Fibroblast of the conjunctiva (primary cell): Measurements from ENCODE around the gene GLP1R.

Experiments used
- DNase-seq: peaks from one replicate; pipeline ENCODE4 v3.0.0-alpha.2; 2010; ENCODE audit warnings: low read depth

GLP1R gene

DNA sequence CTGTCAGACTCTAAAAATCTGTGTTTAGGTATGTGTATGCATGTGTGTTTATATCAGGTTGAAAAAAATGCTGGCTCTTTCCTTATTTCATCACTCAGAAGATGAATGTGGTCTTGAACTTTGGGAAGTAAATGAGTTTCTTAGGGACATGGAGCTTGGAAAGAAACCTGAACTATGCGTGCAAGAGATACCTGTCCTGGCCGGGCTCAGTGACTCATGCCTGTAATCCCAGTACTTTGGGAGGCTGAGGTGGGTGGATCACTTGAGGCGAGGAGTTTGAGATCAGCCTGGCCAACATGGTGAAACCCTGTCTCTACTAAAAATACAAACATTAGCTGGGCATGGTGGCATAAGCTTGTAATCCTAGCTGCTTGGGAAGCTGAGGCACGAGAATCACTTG lies 4.4 kb upstream of the GLP1R start:
- DNase-seq, result no peak

DNA sequence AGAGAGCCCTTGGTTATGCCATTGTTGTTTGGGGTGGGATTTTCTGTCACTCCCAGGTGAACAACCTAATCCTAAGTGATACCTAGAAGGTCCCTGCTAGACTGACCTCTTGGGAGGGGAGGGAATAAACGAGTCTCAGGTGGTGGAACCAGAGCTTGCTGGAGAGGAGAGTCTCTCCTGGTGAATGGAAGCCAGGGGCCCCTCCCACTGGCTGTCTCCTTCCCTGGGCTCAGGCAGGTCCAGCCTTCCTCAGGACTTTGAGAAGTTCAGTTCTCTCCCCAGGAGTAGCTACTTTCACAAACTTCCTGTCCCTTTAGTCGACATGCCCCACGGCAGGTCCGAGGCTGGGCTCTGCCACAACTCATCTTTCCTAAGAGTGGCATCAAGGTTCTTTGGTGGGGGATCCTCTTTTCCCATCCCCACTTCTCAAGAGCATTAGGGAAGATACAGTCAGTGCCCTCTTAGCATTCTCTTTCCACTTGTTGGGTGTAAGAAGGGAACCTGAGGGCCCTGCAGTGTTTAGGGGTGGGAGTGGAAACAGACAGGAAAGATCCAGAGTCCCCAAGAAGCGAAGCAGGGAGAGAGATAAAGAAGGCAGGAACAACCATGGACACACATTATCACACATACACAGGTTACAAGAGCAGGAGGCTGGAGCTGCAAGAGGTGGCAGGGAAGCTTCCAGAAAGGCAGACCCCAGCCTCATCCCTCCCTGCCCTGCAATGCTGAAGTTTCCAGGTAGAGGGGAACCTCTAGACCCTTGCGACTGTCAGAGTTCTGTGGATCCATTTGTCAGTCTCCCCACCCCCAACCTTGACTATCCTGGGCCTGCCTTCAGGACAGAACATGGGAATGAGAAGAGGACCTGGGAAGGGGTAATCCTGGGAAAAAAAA lies 900 bp upstream of the GLP1R start:
- no peak for DNase-seq

DNA sequence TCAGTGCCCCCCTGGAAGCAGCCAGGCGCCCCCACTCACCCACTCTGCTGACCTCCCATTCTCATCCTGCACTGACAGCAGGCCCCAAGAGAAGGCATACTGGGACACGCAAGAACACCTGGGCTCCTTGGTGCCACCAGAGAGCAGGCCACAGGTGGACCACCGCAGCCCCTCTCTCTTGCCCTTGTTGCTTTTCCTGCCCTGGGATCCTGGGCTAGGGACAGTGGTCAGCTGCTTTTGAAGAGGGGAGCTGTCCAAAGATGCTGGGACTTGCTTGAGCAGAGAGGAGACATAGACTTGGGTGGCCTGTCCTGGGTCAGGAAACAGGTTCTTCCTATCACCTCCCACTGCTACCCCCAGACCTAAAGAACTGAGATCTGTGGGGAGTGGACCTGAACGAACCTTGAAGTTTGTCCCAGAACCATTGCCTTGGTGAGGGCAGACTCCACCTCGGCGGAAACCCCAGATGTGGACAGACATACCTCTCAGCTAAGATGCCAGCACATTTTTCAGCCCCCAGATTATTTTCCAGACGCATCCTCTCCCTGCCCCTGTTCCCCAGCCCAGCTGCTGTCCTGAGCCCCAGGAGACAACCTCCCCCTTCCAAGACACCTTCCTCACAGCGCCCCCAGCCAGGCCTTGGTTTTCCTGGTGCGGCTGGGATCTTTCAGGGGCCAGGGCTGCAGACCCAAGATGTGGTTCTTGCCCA lies 1.1 kb downstream of the GLP1R start:
- no peak for DNase-seq

DNA sequence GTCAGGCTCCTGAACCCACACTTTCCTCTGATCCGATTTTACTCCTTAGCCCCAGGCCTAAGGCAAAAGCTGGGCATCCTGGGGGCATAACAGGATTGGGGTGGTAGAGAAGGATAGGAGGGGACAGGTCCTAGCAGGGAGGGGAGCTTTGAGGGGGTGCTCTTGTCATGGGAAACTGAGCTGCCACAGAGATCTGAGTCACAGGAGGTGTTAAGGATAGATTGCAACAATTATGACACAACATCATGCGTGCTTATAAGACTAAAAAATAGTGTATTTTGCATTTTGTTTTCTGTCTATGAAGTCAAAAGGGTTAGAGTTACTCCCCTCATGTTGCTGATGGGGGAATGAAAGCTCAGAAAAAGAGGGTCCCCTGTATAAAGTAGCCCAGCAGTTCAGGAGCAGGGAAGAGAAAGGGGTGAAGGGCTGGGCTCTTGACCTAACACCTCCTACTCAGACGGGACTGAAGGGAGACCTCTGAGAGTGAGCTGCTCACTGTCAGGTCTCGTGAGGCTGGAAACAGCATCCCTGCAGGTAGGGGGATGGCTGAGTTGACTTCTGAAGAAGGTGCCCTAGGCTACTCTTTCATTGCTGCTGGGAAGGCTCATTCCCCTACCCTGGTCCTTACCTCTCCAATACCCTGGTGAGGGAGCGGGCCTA lies 2.0 kb downstream of the GLP1R start:
- DNase-seq, result no peak

DNA sequence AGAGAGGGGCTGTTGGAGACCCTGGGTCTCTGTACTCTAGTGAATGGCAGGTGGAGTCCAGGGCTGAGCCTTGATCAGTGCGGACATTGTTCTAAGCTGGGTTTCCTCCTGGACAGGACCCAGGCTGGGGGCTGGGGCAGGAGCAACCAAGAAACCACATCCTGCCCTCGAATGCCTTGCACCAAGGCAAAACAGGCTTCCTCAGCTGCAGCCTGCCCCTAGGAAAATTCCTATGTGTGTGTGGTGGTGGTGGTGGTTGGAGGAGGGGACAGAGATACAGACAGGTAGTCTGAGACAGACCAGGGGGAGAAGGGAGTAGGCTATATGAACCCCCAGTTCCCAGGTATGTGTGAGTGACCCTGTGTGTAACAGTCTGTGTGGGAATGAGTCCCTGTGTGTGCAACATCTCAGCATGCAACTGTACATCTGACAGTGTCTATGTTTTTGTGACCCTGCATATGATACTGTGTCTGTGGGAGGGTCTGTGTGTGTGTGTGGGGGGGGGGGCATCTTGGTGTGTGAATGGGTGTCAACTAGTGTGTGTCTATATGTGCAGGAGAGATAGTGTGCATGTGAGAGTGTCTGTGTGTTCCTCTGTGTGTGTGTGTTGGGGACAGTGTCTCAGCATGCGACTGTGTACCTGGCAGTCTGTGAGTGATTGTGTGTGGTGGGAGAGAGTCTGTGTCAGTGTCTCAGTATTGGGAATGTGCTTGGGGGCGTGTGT lies 3.0 kb downstream of the GLP1R start:
- DNase-seq, result no peak

DNA sequence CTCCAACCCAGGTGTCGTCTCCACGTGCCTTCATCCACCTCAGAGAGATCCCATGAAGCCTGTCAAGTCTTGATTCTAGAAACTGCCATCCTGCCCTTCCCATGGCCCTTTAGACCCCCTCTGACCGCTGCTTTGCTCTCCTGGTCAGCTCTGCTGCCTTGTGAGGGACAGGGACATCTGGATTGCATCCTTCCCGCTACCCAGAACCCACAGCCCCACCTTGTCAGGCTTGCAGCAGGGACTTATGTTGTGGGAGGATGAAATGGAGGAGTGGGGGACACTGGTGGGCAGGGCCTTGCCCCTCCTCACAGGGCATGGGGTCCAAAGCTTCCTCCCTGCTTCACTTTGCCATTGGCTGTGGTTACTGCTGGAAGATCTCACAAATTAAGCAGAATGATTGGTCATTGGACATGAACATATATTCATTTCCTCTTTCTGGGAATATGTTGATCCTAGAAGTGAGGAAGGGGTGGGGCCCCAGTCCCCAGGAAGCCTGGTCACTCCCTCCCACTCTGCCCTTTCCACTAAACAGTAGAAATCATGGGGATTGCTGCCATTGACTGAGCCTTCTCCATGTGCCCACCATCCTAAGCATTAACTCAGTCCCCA lies 4.5 kb downstream of the GLP1R start:
- no peak for DNase-seq

DNA sequence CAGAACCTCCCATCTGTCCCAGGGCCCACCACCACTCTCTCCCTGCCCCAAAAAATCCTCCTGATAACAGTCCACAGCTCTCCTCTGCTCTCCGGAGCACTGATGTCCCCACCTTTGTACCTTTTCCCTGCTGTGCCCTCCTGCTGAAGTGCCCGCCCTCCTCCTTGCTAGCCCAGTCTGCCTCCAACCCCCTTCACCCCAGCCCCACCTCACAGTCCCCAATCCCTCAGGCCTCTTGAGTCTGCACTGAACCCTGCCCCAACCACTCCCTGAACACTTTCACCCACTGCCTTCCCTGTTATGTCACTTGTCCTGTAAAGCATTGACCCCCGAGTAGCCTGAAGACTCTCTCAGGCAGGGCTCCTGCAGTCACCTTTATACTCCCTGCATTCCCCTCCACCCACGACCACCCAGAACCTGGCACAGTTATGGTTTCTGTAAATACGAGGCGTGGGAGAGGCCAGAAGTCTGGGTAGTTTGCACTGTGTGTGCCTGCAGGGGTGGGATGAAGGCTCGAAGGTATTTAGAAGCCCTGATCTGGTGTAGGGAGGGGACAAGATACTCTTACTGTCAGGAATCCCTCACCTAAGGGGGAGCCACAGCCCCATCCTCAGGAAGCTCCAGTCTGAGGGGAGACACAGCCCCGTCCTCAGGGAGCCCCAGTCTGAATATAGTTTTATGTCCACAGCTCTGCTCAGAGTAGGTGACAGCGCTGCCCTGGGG lies 5.4 kb downstream of the GLP1R start:
- DNase-seq, result no peak

DNA sequence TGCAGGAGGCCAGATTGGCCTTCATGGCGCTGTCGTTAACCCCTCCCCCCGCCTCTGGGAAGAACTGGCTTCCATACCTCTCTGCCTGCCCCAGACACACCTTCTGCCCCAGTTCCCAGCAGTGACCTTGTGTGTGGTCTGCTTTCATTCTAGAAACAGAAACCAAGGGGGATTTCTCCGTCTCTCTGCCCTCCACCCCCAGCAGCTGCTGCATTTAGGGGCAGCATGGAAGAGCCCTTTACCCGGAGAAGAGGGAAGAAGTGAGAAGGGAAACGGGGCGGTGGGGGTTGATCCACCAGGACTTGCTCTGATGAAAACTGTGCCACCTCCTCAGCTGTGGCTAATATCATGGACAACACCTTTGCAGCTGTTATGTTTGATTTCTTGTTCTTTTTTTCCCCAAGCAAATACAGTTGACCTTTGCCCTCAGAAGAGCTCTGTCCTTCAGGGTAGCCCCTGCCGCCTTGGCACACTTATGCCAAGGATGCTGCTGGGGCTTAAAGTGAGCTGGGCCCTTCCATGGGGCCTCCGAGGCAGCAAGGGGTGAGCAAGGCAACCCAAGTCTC lies 6.1 kb downstream of the GLP1R start:
- DNase-seq, result no peak

DNA sequence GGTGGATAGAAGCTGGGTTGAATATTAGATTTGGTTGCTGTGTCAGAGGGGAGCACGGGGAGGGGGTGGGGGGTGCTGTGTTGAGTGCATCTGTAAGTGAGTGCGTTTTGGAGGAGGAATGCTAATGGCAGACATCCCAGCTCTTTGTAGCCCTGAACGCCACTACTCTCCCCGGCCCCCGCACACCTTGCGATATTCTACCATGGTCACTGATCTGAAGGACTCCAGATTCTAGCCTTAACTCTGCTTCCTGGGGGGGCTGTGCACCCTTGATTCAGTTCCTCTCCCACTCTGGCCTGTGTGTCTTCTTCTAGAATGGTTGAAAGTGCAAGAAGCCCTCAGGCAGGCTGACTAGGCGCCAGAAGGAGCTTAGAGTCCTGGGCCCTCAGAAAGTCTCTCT lies 7.1 kb downstream of the GLP1R start:
- no peak for DNase-seq

DNA sequence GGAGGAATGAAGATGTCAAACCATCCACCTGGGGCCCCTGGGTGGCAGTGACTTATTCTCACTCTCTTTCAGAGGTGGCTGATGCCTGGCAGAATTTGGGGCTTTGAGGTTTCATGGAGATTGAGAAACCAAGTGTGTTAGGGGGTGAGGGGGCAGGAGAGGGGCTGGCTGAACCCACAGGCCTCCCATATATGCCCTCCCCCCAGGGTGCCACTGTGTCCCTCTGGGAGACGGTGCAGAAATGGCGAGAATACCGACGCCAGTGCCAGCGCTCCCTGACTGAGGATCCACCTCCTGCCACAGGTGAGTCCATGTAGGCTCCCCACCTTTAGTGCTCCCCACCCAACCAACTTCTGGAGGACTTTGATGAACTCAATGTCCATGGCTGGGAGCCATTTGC lies 7.6 kb downstream of the GLP1R start:
- no peak for DNase-seq

DNA sequence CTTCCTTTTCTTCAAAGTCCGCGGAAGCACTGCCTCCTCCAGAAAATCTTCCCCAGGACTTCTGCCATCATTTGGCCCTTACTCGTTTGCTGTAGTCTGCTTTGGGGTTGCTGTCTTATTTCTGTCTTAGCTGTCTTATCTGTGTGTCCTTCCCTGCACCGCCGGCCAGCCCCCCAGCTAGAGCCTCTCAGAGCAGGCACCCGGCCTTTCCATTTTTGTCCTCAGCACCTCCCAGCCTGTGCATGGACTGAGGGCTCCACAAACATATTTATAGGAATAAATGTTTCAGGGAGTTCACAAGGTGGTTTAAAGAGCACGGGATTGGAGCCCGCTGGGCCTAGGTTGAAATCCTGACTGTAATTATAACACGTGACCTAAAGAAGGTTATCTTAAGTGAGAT lies 8.1 kb downstream of the GLP1R start:
- DNase-seq, result no peak

DNA sequence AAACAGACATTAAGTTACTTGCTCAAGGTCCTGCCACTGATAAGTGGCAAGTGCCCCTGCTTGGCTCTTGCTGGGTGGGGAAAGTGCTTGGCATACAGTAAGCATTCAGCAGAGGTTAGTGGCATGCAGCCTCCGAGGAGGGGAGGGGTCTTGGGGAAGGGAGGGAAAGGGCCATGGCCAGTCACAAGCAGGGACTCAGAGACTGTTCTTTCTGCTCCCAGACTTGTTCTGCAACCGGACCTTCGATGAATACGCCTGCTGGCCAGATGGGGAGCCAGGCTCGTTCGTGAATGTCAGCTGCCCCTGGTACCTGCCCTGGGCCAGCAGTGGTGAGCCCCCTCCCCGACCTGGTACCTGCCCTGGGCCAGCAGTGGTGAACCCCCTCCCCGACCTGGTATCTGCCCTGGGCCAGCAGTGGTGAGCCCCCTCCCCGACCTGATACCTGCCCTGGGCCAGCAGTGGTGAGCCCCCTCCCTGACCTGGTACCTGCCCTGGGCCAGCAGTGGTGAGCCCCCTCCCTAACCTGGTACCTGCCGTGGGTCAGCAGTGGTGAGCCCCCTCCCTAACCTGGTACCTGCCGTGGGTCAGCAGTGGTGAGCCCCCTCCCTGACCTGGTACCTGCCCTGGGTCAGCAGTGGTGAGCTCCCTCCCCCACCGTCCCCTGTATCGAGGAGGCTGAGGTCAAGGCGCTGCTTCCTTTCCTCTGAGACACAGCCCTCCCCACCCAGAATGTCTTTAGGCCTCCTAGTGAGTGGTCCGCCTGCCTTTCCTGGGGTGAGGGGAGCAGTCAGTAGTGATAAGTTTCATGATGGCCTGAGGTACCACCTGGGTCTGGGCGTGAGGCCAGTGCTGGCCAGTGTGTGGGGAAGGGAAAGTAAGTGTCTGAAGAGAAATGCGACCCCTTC lies 8.9 kb downstream of the GLP1R start:
- DNase-seq, result no peak

DNA sequence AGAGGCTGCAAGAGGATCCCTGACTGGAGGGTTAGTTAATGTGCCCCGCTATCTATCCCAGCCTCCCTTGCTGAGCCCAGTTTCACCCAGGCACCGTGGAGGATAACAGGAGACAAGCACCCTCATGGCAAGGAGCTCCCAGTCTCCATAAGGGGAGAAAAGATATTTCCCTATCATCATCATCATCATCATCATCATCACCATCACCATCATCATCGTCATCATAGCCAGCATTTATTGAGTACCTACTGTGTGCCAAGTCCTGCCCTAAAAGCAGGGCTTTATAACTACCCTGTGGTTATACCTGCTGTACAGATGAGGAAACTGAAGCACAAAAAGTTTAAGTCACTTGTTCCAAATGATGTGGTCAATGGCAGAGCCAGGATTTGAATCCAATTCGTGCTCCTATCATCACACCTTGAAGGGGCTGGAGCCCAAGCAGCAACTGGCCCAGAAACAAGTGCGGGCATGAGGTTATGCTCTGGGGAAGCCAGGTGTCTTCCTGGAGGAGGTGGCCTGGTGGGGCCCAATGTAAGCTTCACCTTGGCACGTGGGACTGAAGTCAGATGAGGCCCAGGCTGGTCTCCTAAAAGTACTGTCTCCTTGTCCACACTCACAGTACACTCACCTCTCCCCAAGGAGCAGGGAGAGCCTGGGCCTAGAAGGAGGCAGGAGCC lies 10.0 kb downstream of the GLP1R start:
- no peak for DNase-seq

DNA sequence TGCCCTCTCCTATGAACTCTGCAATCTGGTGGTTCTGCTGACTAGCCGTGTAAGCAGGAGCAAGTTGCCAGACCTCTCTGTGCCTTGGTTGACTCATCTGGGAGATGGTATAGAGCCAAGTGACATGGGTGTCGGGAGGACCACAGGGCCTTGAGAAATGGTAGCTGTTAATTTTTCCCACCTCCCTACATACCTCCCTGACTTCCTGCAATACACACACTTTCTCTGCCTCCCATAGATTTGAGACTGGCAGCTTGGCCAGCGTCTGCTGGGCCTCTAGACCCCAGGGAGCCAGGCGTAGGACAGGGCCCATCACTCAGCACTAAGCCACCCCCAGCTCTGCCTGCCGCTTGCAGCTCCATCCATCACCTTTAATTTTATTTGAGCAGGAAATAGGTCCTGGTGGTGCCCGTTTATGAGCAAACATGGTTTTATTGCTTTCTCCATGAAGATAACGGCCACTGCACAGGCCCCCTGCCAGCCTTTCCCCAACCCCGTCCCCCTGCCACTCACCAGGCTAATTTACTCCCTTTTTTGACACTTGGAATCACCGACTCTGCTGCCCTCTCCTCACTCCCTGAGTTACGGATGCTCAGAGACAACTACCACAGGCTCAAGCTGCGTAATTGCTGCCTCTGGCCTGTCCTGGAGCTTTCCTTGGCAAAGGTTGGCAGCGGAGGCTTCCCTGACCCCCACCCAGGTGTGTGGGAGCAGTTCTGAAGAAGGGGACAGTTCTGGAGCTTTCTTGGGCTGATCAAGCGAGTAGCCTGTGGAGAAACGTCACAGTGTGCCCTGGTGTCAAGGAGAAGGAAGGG lies 11.1 kb downstream of the GLP1R start:
- no peak for DNase-seq

DNA sequence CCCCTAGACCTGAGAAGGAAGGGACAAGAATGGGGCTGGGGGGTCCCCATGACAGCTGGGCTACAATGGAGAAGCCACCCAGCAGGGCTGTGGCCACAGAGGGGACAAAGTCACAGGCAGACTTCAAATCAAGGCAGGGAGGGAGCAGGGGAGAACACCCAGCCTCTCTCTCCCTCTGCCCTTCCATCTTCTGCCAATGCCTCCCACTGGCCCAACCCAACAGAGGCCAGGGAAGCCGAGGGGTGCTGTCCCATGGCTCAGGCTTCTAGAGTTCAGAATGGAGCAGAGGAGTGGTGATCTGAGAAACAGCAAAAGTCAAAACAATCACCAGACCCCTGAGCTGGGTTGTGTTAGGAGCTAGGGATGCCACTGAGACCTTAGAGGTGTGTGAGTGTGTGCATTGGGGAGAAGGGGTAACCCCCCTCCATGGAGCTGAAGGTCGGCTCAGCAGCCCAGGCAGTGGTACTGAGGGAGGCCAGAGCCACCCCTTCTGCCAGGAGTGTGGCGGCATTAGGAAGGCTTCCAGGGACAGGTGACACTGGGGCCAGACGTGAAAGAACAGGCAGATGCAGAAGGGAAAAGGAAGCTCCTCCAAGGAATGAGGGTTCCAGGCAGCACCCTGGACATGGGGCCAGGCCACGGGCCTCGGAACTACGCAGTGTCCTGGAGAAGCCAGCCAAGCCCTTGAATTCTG lies 12.0 kb downstream of the GLP1R start:
- no peak for DNase-seq

DNA sequence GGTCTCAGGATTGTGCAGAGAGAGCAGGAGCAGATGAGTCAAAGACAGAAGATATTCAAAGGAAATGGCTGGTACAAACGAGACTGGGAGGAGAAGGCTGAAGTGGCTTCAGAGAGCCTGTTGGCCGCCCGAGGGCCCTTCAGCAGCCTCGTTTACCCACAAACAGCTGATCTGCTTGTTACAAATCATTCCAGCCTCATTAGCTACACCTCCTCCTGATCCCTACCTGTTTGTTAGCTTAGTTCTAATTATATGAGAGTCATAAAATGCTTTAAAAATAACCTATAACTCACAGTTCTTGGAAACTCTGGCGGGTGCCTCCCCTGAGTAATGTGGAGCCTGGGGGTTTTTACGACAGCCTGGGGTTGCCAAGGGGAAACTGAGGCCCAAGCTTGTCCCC lies 12.6 kb downstream of the GLP1R start:
- no peak for DNase-seq

DNA sequence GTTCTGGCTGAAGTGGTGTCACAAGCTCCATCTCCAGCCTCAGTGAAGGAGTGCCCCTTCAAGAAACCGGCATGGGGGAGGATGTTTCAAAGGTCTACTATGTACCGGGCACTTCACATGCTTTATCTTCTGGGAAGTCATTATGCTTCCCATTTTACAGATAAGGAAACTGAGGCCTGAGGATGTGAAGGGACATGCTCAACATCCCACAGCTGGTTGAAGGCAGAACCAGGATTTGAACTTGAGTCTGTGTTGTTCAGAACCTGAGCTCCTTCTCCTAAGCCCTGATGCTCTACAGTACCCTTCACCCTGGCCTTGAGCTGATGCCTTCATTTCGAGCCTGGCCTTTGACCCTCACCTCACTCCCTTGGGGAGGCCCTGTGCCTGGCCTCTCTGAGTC lies 13.0 kb downstream of the GLP1R start:
- no peak for DNase-seq
